Stimulated activated CD4-positive, alpha-beta T cell treated with anti-CD3 and anti-CD28 coated beads, Interleukin-15, amount 100 ng/mL, for 1 hour (primary cell): ENCODE data around the gene IQCM.

Experiments used
- DNase-seq, 2 donors: peaks; one replicate each; pipeline ENCODE4 v3.0.0-alpha.2; 2020; ENCODE audit warnings: low read depth in 1 of 2, low spot score in 1 of 2

Gene IQCM

GRCh38 chr4:149815743-149816142 lies at the start of gene IQCM:
IQCM (minus strand) TSS chr4:149815843; CDS start chr4:149742691, 73,152 bp downstream.
- no peak for DNase-seq

- no peak for DNase-seq
Measured at GRCh38 chr4:149857446-149857845, 41.8 kb upstream of the IQCM start.

GRCh38 chr4:149845743-149846142 lies 30.1 kb upstream of the IQCM start:
- DNase-seq: no peak

- no peak for DNase-seq
Measured at GRCh38 chr4:149841686-149842085, 26.0 kb upstream of the IQCM start.

GRCh38 chr4:149838036-149838435 lies 22.4 kb upstream of the IQCM start:
- DNase-seq: no peak

- no peak for DNase-seq
Measured at GRCh38 chr4:149836546-149836945, 20.9 kb upstream of the IQCM start.

- no peak for DNase-seq
Measured at GRCh38 chr4:149835280-149835679, 19.6 kb upstream of the IQCM start.

- no peak for DNase-seq
Measured at GRCh38 chr4:149831656-149832208, 16.1 kb upstream of the IQCM start.

GRCh38 chr4:149830823-149831222 lies 15.2 kb upstream of the IQCM start:
- DNase-seq: no peak

GRCh38 chr4:149825336-149825735 lies 9.7 kb upstream of the IQCM start:
- no peak for DNase-seq

- DNase-seq: no peak
Measured at GRCh38 chr4:149823769-149824221, 8.2 kb upstream of the IQCM start.

- no peak for DNase-seq
Measured at GRCh38 chr4:149801416-149801815, 14.2 kb downstream of the IQCM start.

- DNase-seq: no peak
Measured at GRCh38 chr4:149799546-149799945, 16.1 kb downstream of the IQCM start.

GRCh38 chr4:149796381-149796780 lies 19.3 kb downstream of the IQCM start:
- DNase-seq: no peak

- no peak for DNase-seq
Measured at GRCh38 chr4:149795256-149795655, 20.4 kb downstream of the IQCM start.

- no peak for DNase-seq
Measured at GRCh38 chr4:149794352-149794751, 21.3 kb downstream of the IQCM start.

- DNase-seq: no peak
Measured at GRCh38 chr4:149793459-149793858, 22.2 kb downstream of the IQCM start.

GRCh38 chr4:149791851-149792250 lies 23.8 kb downstream of the IQCM start:
- no peak for DNase-seq

GRCh38 chr4:149790172-149790907 lies 25.3 kb downstream of the IQCM start:
- no peak for DNase-seq

GRCh38 chr4:149788300-149788699 lies 27.3 kb downstream of the IQCM start:
- no peak for DNase-seq

GRCh38 chr4:149785696-149786431 lies 29.8 kb downstream of the IQCM start:
- DNase-seq: no peak

- no peak for DNase-seq
Measured at GRCh38 chr4:149784018-149784417, 31.6 kb downstream of the IQCM start.
